Endothelial cell of umbilical vein (primary cell): ENCODE data around the gene ARRDC2. TPM values are rescaled to one million over a fixed set of nuclear protein-coding genes. Genes with fewer than 3 reads are reported as not detected.

ENCODE experiments used
- BruUV-seq: library from RNA; stranded (reverse); fragments of 400-500 nt; replicated peaks from 2 replicates; lab custom pipeline; 2021; lab: Mats Ljungman, UMichigan
- CTCF ChIA-PET: fragments of 300-600, 350-600 bp; sonication (Branson Sonifier 250); formaldehyde crosslinking; loops from one replicate; lab custom pipeline; 2021; ENCODE audit warnings: antibody characterized with exemption, inconsistent platforms; lab: Charles Lee
- POLR2A ChIA-PET: fragments of 300-600, 350-600 bp; sonication (Branson Sonifier 250); formaldehyde crosslinking; loops from one replicate; lab custom pipeline; 2021; ENCODE audit warnings: antibody characterized with exemption, inconsistent platforms; lab: Charles Lee
- DNase-seq: peaks from one replicate; pipeline ENCODE4 v3.0.0-alpha.2; 2011; ENCODE audit warnings: low read depth, low spot score
- FAIRE-seq: peaks from 2 replicates; lab custom pipeline; 2011; peaks lifted over from hg19 to GRCh38; lab: Jason Lieb, UNC
- H2AFZ ChIP-seq: 2 replicates; pipeline ENCODE4 v1.6.0; 2012; ENCODE audit warnings: low read depth, low read length, control low read depth, inconsistent platforms
- H3K27ac ChIP-seq: 2 replicates; pipeline ENCODE4 v1.5.1; 2011; ENCODE audit warnings: low read depth, mild to moderate bottlenecking, control low read depth, low read length, moderate library complexity; ENCODE audit not compliant: insufficient read depth
- H3K27me3 ChIP-seq, 2 experiments: 2 replicates each; pipeline versions ENCODE4 v1.6.0 to v1.6.1; 2011; ENCODE audit warnings: low read length in 2 of 2, mixed read lengths in 1 of 2; ENCODE audit not compliant: control insufficient read depth in 2 of 2, insufficient read depth in 2 of 2
- H3K36me3 ChIP-seq, 2 experiments: 2 replicates in 1 of 2; 3 replicates in 1 of 2; pipeline ENCODE4 v1.5.1; 2011; ENCODE audit warnings: low read length in 2 of 2, mild to moderate bottlenecking in 1 of 2, moderate library complexity in 1 of 2; ENCODE audit not compliant: control insufficient read depth in 2 of 2, insufficient read depth in 2 of 2; ENCODE audit errors: extremely low read depth in 1 of 2
- H3K4me1 ChIP-seq: 3 replicates; pipeline ENCODE4 v1.5.1; 2011; ENCODE audit warnings: mild to moderate bottlenecking, low read length; ENCODE audit not compliant: control insufficient read depth, insufficient read depth; ENCODE audit errors: extremely low read depth
- H3K4me2 ChIP-seq: 2 replicates; pipeline ENCODE4 v1.6.1; 2011; ENCODE audit warnings: low read length, control low read depth, mixed read lengths; ENCODE audit not compliant: insufficient read depth
- H3K4me3 ChIP-seq, 3 experiments: fragments of 200-600 bp in 1 of 3; sonication (generic), shearing (Covaris generic) in 1 of 3; replicated peaks in 1 of 3; 2 replicates each; pipeline ENCODE4 v1.5.1; 2011 to 2016; ENCODE audit warnings: control low read depth in 3 of 3, low read length in 3 of 3, mild to moderate bottlenecking in 2 of 3, inconsistent platforms in 1 of 3, low read depth in 1 of 3, moderate library complexity in 1 of 3; ENCODE audit not compliant: insufficient read depth in 1 of 3
- H3K79me2 ChIP-seq: 2 replicates; pipeline ENCODE4 v1.6.0; 2012; ENCODE audit warnings: low read length, inconsistent platforms; ENCODE audit not compliant: control insufficient read depth, insufficient read depth
- H3K9ac ChIP-seq: replicated peaks from 2 replicates; pipeline ENCODE3; 2011; ENCODE audit warnings: low read length, control low read depth; ENCODE audit not compliant: insufficient read depth; ENCODE audit errors: extremely low read depth
- H3K9me1 ChIP-seq: replicated peaks from 3 replicates; pipeline ENCODE4 v1.6.0; 2011; ENCODE audit warnings: mild to moderate bottlenecking, low read length; ENCODE audit not compliant: control insufficient read depth, insufficient read depth; ENCODE audit errors: extremely low read depth
- H3K9me3 ChIP-seq: replicated peaks from 2 replicates; pipeline ENCODE4 v1.5.1; 2012; ENCODE audit warnings: low read length, inconsistent platforms; ENCODE audit not compliant: control insufficient read depth, insufficient read depth
- H4K20me1 ChIP-seq: replicated peaks from 2 replicates; pipeline ENCODE3; 2011; ENCODE audit warnings: mild to moderate bottlenecking, low read length; ENCODE audit not compliant: control insufficient read depth, insufficient read depth; ENCODE audit errors: extremely low read depth
- CTCF ChIP-seq, 2 donors: IDR thresholded peaks; 1 replicate in 1 of 2; 2 replicates in 1 of 2; pipeline ENCODE4 v1.5.1; 2011; ENCODE audit warnings: low read length in 2 of 2, mild to moderate bottlenecking in 2 of 2, moderate library complexity in 2 of 2, control low read depth in 1 of 2, inconsistent platforms in 1 of 2, low read depth in 1 of 2; ENCODE audit not compliant: insufficient read depth in 1 of 2; ENCODE audit errors: extremely low read depth in 1 of 2
- EZH2 ChIP-seq: IDR thresholded peaks from 2 replicates; pipeline ENCODE4 v1.6.1; 2012; ENCODE audit warnings: borderline replicate concordance, low read depth, mild to moderate bottlenecking, moderate library complexity, low read length, inconsistent platforms; ENCODE audit not compliant: severe bottlenecking
- POLR2AphosphoS5 ChIP-seq: IDR thresholded peaks from 2 replicates; pipeline ENCODE4 v1.6.1; 2012; ENCODE audit warnings: low read depth, mild to moderate bottlenecking, control low read depth, low read length, moderate library complexity; ENCODE audit not compliant: insufficient read depth
- dilution Hi-C: fragments of 300-500 bp; cut with MboI; formaldehyde crosslinking; loops from one replicate; pipeline ENCODE4 v1.15.0; 2019; ENCODE audit warnings: low sequenced_read_pairs; ENCODE audit not compliant: extremely low pct_ligation_motif_present
- intact Hi-C: fragments of 100-400 bp; cut with micrococcal nuclease; formaldehyde crosslinking; loops from one replicate; pipeline ENCODE4 v1.10.0; 2022
- polyA plus RNA-seq, 4 experiments: library from polyadenylated mRNA; depleted of rRNA in 3 of 4; stranded (reverse) in 3 of 4; unstranded in 1 of 4; fragments of >200 nt; gene quantifications; 2 replicates each; pipeline versions ENCODE4 v1.2.1 to v1.2.3, GENCODE V29; 2011 to 2012; ENCODE audit warnings: missing spikeins in 1 of 4
- total RNA-seq: library from RNA; stranded (reverse); gene quantifications from 2 replicates; pipeline ENCODE4 v1.2.3, GENCODE V29; 2021

Gene ARRDC2
- total and polyA plus RNA-seq, 2 donors (not counting 3 experiments of a cell fraction or from before 2014, with no cell fraction given) = 10.2 to 17.4 TPM

DNA sequence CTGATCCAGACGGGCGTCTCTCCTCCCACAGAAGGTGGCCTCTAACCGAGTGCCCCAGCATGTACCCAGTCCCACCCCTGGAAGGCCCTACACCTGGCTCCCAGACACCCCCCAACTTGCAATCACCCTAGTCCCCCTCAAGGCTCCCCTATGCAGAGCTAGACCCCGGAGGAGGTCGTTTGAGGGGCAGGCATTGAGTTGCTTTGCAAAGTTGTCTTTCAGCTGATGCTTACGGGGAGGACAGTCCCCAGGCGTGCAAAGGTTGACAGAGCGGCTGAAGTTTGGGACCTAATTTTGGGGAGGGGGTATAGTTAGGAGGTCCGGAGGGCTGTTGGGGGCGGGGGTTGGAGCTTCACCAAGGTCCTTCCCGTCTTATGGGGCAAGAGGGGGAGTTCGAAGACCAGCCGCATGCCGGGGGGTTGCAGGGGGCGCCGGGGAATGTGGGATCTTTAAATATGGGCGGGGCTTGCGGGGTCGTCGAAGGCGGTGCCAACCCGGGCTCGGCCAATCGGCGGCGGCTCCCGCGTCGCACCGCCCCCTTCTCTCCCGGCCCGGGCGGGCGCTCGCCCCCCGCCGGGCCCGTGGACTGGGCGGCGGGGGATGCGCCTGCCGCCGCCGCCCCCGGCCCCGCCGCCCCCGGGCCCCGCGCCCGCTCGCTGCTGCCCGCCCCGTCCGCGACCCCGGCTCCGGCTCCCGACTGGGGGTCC, 41.3 kb upstream of the ARRDC2 start, which contains the start of gene KCNN1:
KCNN1 (plus strand) TSS at position 558 of the 707 bp plus-strand sequence. CDS start 6,782 bp downstream, outside the sequence.
- Histone ChIP-seq H3K4me2 (no peak within 1 kb of the TSS), H3K9ac (no peak within 1 kb of the TSS), H4K20me1 (no peaks in the 10 kb centered on the region), H3K79me2 (no peaks in the 10 kb centered on the region), H3K9me3 (no peaks in the 10 kb centered on the region), H3K4me3 (peak within 1 kb of the TSS in 1 of 3 experiments; percentile 22), H2AFZ (no peak within 1 kb of the TSS), H3K27me3 (peaks cover 14 to 18% of the 10 kb centered on the region in 2 experiments), H3K27ac (no peak within 1 kb of the TSS), H3K36me3 (no peaks in the 10 kb centered on the region), H3K9me1 (no peaks in the 10 kb centered on the region), H3K4me1 (peaks cover 6% of the 10 kb centered on the region)
- BruUV-seq = no TSS peak
- ChIA-PET CTCF (interaction anchor here (1.3 to 1.4 kb wide), 2 partner anchors 30 to 31 kb away, joined by 4 read pairs; no protein-coding TSS in a partner anchor), POLR2A (no interaction called here)
- FAIRE-seq (no peak), DNase-seq (no peak)
- dilution Hi-C loops (no loop called here), intact Hi-C loops (no loop called here)
- TF ChIP-seq EZH2 (peak; percentile 23), POLR2AphosphoS5 (no peak)

DNA sequence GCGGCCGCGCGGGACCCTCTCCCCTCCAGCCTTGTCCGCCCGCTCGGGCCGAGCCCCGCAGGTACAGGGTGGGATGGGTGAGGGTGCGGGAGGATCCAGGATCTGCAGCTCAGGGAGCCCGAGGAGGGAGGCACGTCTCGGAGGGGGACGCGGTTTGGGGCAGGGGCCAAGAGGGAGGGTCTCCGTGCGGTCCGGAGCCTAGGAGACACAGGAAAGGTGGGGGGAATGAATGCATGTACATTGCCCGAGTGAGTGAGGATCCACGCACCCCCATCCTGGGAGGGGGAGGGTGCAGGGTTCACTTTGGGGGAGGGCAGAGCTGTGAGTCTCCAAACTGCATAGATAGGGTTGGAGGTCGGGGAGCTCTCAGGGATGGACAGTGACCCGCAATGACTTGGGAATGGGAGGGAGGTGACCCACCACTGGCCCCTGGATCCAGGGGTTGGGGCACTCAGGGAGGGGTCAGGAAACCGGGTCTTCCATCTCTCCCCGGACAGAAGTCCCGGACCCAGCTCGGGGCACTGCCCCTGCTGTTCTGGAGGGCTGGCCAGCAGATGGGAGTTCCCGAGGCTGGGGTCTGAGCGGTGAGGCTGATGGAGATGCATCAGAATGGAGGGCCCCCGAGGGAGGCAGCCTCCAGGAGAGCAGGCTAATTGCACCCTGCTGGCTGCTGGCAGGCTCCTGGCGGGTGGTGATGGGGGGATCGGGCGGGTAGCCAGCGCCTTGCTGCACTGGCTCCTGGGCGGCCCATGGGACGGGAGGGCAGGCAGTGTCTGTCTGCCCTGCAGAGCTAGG, 40.5 kb upstream of the ARRDC2 start:
- POLR2A ChIA-PET = no interaction called here
- H3K9me3 ChIP-seq = no peaks in the 10 kb centered on the region
- H3K9ac ChIP-seq = no peak overlapping the region
- peak overlapping the region in 1 of 3 experiments; percentile 22 for H3K4me3 ChIP-seq
- no peak overlapping the region for H3K4me2 ChIP-seq
- no peaks in the 10 kb centered on the region for H3K9me1 ChIP-seq
- no TSS peak for BruUV-seq
- no peak overlapping the region for H3K27ac ChIP-seq
- H3K79me2 ChIP-seq = no peaks in the 10 kb centered on the region
- peaks cover 14 to 18% of the 10 kb centered on the region in 2 experiments for H3K27me3 ChIP-seq
- TF ChIP-seq EZH2 = peak; percentile 45
- no peak for TF ChIP-seq CTCF (IDR thresholded peaks at IDR 0.05; ENCODE audit: extremely low read depth in 1 of 2, insufficient read depth in 1 of 2, low read depth in 1 of 2, low read length in 2 of 2)
- peaks cover 6% of the 10 kb centered on the region for H3K4me1 ChIP-seq
- CTCF ChIA-PET = interaction anchor here (0.5 to 1.3 kb wide), 2 partner anchors 20 to 29 kb away, joined by 4 to 5 read pairs; no protein-coding TSS in a partner anchor
- no peak for DNase-seq
- H4K20me1 ChIP-seq = no peaks in the 10 kb centered on the region
- no peak overlapping the region for H2AFZ ChIP-seq
- no peaks in the 10 kb centered on the region for H3K36me3 ChIP-seq
- dilution Hi-C loops (no loop called here), intact Hi-C loops (no loop called here)
- FAIRE-seq = no peak
